IPS-NIHi11 (cell line): ENCODE measurements around the gene MB.
"Not testable (repeated sequence)": the region's sequence is repeated elsewhere in the genome, so short reads cannot be mapped to it uniquely, and the experiment has no call there.

Source experiments
- DNase-seq: peaks from one replicate; pipeline ENCODE4 v3.0.0; 2012; ENCODE audit warnings: mixed read lengths, low spot score

MB gene

GRCh38 chr22:35617137-35617755 is at the start of gene MB:
MB (minus strand) TSS chr22:35617329; CDS start chr22:35617257, 72 bp downstream.
- DNase-seq, result no peak

GRCh38 chr22:35666699-35667098 is 49.6 kb upstream of the MB start:
- DNase-seq, result not testable (repeated sequence)

DNA sequence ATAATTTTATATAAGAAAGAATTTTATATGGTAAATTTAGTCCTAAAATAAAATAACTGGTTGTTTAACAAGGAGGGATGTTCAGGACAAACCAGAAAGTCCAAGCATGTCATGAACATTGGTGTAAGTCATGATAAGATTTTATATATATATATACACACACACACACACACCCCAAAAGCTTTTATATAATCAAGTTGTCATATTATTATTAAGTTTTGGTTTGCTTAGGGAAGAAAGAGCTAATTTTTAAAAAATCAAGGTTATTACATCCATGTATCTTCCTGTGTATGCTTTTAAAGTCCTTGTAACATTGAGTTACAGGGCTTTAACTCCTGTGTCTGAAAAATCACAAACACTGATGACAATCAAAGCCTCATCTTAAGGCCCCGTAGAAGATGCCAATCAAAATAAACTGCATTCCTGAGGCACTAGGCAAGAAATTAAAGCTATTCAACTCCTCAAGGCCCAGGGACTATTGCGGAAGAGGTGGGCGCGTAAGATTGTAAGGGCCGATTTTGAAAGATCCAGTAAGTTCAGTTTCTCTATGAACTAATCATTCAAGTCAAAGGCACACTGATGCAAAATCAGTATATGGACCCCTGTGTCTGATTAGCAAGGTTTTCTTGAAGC is 47.9 kb upstream of the MB start:
- DNase-seq, result no peak

- DNase-seq, result no peak
Observed at GRCh38 chr22:35663371-35663770, 46.2 kb upstream of the MB start.

GRCh38 chr22:35662914-35663313 is 45.8 kb upstream of the MB start:
- no peak for DNase-seq

GRCh38 chr22:35661464-35661863 is 44.3 kb upstream of the MB start:
- no peak for DNase-seq

DNA sequence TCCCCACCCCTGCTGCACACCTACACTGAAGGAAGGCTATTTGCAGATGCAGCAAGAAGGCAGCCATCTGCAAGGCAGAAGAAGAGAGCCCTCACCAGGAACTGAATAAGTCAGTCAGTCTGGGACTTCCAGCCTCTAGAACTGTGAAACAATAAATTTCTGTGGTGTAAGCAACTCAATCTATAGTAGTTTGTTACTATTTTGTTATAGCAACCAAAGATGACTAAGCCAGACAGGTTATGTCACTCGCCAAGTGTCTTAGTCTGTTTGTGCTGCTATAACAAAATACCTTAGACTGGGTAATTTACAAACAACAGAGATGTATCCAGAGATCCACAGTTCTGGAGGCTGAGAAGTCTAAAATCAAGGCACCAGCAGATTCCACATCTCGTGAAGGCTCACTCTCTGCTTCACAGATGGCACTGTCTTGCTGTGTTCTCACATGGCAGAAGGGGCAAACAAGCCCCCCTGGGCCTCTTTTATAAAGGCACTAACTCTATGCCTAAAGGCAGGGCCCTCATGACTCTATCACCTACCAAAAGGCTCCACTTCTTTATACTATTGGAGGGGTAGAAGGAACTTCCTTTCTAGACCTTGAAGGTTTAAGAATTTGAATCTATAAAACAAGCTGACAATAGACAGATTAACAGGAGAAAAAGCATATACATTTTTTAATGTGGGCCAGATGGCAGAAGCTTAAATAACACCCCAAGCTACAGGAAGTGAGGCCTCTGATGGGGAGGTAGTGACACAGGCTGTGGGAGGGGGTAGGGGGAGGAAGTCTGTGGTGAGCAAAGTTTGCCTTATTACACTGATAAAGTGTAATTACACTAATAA is 43.4 kb upstream of the MB start:
- DNase-seq, result no peak

- no peak for DNase-seq
Observed at GRCh38 chr22:35657571-35658312, 40.6 kb upstream of the MB start.

DNA sequence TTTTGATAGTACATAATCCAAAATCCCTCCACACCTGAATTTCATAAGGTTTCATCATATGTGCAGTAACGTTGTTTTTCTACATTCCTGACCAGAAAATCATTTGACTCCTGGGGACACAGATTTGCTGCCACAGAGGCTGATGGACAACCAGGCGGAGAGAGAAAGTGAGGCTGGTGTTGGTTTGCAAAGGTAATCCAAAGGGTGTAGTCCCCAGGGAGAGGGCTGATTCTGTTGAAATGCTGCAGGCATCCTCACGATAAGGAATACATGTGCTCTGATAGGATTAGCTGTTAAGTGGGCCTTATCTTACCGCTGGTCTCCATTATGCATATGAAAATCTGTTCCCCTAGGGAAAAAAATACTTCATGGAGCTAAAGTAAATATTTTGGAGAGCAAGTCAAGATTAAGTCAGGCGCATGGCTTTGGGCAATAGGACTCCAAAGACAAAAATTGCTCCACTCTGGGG is 39.2 kb upstream of the MB start:
- no peak for DNase-seq

- no peak for DNase-seq
Observed at GRCh38 chr22:35653824-35654223, 36.7 kb upstream of the MB start.

- DNase-seq, result no peak
Observed at GRCh38 chr22:35651085-35651484, 34.0 kb upstream of the MB start.

GRCh38 chr22:35649636-35650250 is 32.6 kb upstream of the MB start:
- DNase-seq, result no peak

GRCh38 chr22:35649026-35649553 is 32.0 kb upstream of the MB start:
- DNase-seq, result no peak

- no peak for DNase-seq
Observed at GRCh38 chr22:35648066-35649025, 31.2 kb upstream of the MB start, which contains the start of gene APOL6. APOL6 (plus strand) TSS chr22:35648446; CDS start chr22:35656426, 7,980 bp downstream.

DNA sequence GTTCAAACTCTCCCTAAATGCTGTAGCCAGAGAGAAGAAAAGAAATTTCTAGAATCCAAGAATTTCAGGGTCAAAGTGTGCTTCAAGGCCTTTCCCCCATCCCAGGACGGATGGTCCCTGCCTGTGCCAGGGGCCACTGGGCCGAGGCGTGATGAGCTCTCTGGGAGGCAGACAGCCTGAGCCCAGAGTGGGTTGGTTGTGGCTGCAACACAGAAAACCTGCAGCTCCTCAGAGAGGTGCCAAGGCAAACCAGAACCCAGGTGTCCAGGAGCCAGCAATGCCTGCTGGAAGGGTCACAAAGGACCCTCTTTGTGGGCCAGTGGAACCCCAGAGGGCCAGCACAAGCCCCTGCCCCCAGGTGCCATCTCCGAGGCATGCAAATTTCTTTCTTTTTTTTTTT is 28.5 kb upstream of the MB start:
- DNase-seq, result no peak

DNA sequence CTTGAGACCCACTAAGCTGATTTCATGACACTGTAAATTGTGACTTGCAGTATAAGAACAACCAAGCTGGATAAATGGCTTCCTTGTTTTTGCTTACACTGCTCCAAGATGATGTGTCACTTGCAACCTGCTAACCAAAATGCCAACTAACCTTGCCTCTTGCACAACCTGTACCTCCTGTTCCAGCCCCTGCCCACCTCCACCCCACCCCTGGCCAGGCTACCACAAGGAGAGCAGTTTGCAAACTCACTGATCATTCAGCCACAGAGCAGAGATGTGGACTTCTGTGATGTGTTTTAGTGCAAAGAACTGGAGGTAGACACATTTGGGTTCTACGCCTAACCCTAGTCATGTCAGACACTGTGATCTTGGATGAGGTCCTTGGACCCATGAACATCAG is 26.9 kb upstream of the MB start:
- DNase-seq, result no peak

DNA sequence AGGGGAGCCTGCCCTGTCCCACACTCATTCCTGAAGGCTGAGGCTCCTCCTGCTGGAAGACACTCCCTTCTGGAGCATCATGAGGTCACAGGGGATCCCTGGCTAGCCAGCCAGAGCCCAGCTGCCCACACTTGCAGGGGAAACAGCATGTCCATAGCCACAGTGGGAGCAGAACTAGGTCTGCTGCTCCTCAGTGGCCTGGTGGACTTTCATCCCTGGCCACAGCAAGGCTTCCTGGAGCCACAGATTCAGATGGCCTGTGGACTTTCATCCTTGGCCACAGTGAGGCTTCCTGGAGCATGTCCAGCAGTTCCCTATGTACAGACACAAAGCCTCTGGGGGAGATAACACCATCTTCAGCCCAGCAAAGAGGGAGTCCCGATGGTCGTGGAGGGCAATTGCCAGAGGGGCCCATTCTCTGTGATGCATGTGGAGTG is 25.2 kb upstream of the MB start:
- DNase-seq, result no peak

DNA sequence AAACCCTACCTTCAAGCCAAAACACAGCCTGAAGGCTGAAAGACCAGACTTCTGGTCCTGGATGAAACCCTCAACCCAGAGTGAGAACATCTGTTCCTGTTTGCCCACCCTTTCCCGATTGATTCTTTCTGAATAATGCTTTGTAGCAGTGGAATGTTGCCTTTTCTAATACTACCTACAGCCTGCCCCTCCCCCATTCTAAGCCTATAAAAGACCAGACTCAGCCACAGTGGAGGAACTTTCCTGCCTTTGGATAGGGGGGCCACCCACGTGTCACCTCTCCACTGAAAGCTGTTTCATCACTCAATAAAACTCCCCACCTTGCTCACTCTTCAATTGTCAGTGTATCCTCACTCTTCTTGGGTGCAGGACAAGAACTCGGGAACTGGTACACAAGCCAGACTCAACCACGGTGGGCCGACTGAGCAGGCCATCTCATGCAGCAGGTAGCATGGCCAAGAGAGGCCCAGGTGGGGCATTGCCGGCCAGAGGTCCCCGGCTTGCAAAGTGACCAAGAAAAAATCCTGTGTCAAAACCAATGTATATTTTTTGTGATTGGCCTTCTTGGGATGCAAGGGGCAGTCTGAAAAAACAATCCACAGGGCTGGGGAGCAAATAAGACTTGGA is 24.5 kb upstream of the MB start:
- no peak for DNase-seq

DNA sequence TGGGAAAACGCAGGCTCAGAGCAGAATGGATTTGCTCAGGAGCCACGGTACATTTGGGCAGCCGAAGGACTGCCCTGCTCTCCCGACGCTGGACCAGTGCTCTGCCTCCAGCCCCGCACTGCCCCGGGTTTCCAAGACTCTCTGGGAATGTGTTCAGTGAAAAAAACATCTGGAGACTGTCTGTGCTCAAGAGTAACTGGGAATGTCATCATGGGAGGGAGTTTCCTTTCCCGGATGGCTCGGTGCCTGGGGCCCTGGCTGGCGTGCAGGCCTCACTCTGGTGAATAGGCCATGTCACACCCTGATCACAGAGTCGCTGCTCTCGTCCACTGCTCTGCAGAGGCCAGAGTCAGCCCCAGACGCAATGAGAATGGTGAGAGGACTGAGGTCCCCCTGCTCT is 21.3 kb upstream of the MB start:
- no peak for DNase-seq

DNA sequence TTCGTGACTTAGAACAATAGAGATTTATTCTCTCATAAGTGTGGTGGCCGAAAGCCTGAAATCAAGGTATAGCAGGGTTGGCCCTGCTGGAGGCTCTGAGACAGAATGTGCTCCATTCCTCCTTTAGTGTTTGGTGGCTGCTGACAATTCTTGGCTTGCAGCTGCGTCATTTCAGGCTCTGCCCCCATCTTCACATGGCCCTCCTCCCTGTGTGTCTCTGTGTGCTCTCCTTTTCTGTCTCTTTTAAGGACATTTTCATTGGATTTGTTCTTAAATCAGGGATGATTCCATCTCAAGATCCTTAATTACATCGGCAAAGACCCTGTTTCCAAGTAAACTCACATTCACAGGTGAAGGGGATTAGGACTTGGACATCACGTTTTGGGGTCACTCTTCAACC is 20.9 kb upstream of the MB start:
- no peak for DNase-seq
